Forelimb muscle (tissue), 1 donor: ENCODE measurements around the gene TBC1D1. TPM values are rescaled to one million over a fixed set of nuclear protein-coding genes. Genes with fewer than 3 reads are reported as not detected.

Experiments used
- polyA plus RNA-seq: library from polyadenylated mRNA; unstranded; fragments of 120-200 nt; gene quantifications from one replicate; pipeline ENCODE4 v1.2.1, GENCODE V29; 2013; ENCODE audit not compliant: insufficient read length

Gene TBC1D1
- polyA plus RNA-seq, 1 donor = 53.7 TPM

Other genes starting within 250 kb of the TBC1D1 start
- 11.2 TPM for gene RELL1, start 204.7 kb upstream of the TBC1D1 start, polyA plus RNA-seq
- gene PGM2, start 64.4 kb upstream of the TBC1D1 start, polyA plus RNA-seq = 7.5 TPM
- not detected for gene PTTG2, start 69.3 kb downstream of the TBC1D1 start, polyA plus RNA-seq